HTERT RPE-1 (cell line): ENCODE measurements around the gene MRAP2.
"Not testable (repeated sequence)": the region's sequence is repeated elsewhere in the genome, so short reads cannot be mapped to it uniquely, and the experiment has no call there.

ENCODE experiments used
- in situ Hi-C: fragments of 300-500 bp; cut with MboI; formaldehyde crosslinking; loops from 4 replicates; pipeline ENCODE4 v1.14.3; 2020; ENCODE audit warnings: low sequenced_read_pairs

Gene MRAP2

GRCh38 chr6:84068873-84069272 is 35.3 kb downstream of the MRAP2 start:
- in situ Hi-C loops, result not testable (repeated sequence)

- in situ Hi-C loops, result no loop called here
Measured at GRCh38 chr6:84072442-84072997, 38.9 kb downstream of the MRAP2 start.

- in situ Hi-C loops, result no loop called here
Measured at GRCh38 chr6:84074988-84075781, 41.6 kb downstream of the MRAP2 start.

GRCh38 chr6:84077645-84078044 is 44.1 kb downstream of the MRAP2 start:
- in situ Hi-C loops, result no loop called here

GRCh38 chr6:84078335-84078734 is 44.8 kb downstream of the MRAP2 start:
- in situ Hi-C loops, result no loop called here

- in situ Hi-C loops, result no loop called here
Measured at GRCh38 chr6:84081222-84081621, 47.6 kb downstream of the MRAP2 start.

GRCh38 chr6:84082689-84083265 is 49.2 kb downstream of the MRAP2 start:
- in situ Hi-C loops, result no loop called here

- in situ Hi-C loops, result not testable (repeated sequence)
Measured at GRCh38 chr6:84084705-84085104, 51.1 kb downstream of the MRAP2 start.

- in situ Hi-C loops, result no loop called here
Measured at GRCh38 chr6:84086056-84086455, 52.5 kb downstream of the MRAP2 start.

- in situ Hi-C loops, result no loop called here
Measured at GRCh38 chr6:84086545-84087429, 53.2 kb downstream of the MRAP2 start.

- in situ Hi-C loops, result no loop called here
Measured at GRCh38 chr6:84089081-84089480, 55.5 kb downstream of the MRAP2 start.

- in situ Hi-C loops, result no loop called here
Measured at GRCh38 chr6:84089552-84089951, 56.0 kb downstream of the MRAP2 start.

- in situ Hi-C loops, result no loop called here
Measured at GRCh38 chr6:84093441-84094435, 60.2 kb downstream of the MRAP2 start.

GRCh38 chr6:84095156-84095555 is 61.6 kb downstream of the MRAP2 start:
- in situ Hi-C loops, result no loop called here

- in situ Hi-C loops, result no loop called here
Measured at GRCh38 chr6:84103029-84103428, 69.5 kb downstream of the MRAP2 start.

GRCh38 chr6:84105215-84105924 is 71.8 kb downstream of the MRAP2 start:
- in situ Hi-C loops, result not testable (repeated sequence)

GRCh38 chr6:84107495-84107894 is 73.9 kb downstream of the MRAP2 start:
- in situ Hi-C loops, result no loop called here

GRCh38 chr6:84111351-84111750 is 77.8 kb downstream of the MRAP2 start:
- in situ Hi-C loops, result not testable (repeated sequence)

- in situ Hi-C loops, result not testable (repeated sequence)
Measured at GRCh38 chr6:84114933-84115594, 81.5 kb downstream of the MRAP2 start.
